H9 (cell line): ENCODE measurements around the gene PRTN3. TPM values are rescaled to one million over a fixed set of nuclear protein-coding genes. Genes with fewer than 3 reads are reported as not detected.

Experiments
- DNase-seq: peaks from one replicate; pipeline ENCODE4 v3.0.0-alpha.2; 2017
- H2AFZ ChIP-seq: one replicate; pipeline ENCODE4 v1.6.1; 2013; ENCODE audit warnings: mild to moderate bottlenecking, low read length, control low read depth, moderate library complexity
- H2AK5ac ChIP-seq: 2 replicates; pipeline ENCODE4 v1.6.1; 2013; ENCODE audit warnings: low read length, control low read depth, mixed read lengths; ENCODE audit not compliant: insufficient read length
- H2BK120ac ChIP-seq: one replicate; pipeline ENCODE4 v1.6.1; 2013; ENCODE audit warnings: low read depth, mild to moderate bottlenecking, low read length, control low read depth, inconsistent platforms; ENCODE audit not compliant: poor library complexity, severe bottlenecking
- H2BK12ac ChIP-seq: 2 replicates; pipeline ENCODE4 v1.6.1; 2013; ENCODE audit warnings: low read length, control low read depth, mixed read lengths, low read depth; ENCODE audit not compliant: insufficient read length
- H2BK15ac ChIP-seq: 2 replicates; pipeline ENCODE4 v1.6.1; 2013; ENCODE audit warnings: low read depth, low read length, control low read depth
- H2BK20ac ChIP-seq: one replicate; pipeline ENCODE4 v1.6.1; 2013; ENCODE audit warnings: low read depth, mild to moderate bottlenecking, low read length, control low read depth, inconsistent platforms; ENCODE audit not compliant: poor library complexity, severe bottlenecking
- H2BK5ac ChIP-seq: 2 replicates; pipeline ENCODE4 v1.6.1; 2013; ENCODE audit warnings: low read length, control low read depth, mixed read lengths; ENCODE audit not compliant: insufficient read length
- H3K14ac ChIP-seq: 2 replicates; pipeline ENCODE4 v1.6.1; 2013; ENCODE audit warnings: low read length, control low read depth; ENCODE audit not compliant: insufficient read depth
- H3K18ac ChIP-seq: 2 replicates; pipeline ENCODE4 v1.6.1; 2013; ENCODE audit warnings: low read depth, mild to moderate bottlenecking, mixed read lengths, low read length, control low read depth; ENCODE audit not compliant: insufficient read length
- H3K23ac ChIP-seq: 2 replicates; pipeline ENCODE4 v1.6.1; 2013; ENCODE audit warnings: low read length, control low read depth, mixed read lengths, low read depth; ENCODE audit not compliant: insufficient read length
- H3K23me2 ChIP-seq: 2 replicates; pipeline ENCODE4 v1.6.1; 2013; ENCODE audit warnings: low read depth, mild to moderate bottlenecking, mixed read lengths, low read length, control low read depth; ENCODE audit not compliant: insufficient read length, poor library complexity, severe bottlenecking
- H3K27ac ChIP-seq: 2 replicates; pipeline ENCODE4 v1.5.1; 2013; ENCODE audit warnings: low read length, control low read depth, mixed read lengths, low read depth; ENCODE audit not compliant: insufficient read length
- H3K27me3 ChIP-seq: 2 replicates; pipeline ENCODE4 v1.6.1; 2013; ENCODE audit warnings: low read length, control low read depth, inconsistent platforms; ENCODE audit not compliant: insufficient read depth
- H3K4ac ChIP-seq: 2 replicates; pipeline ENCODE4 v1.6.1; 2013; ENCODE audit warnings: low read depth, mild to moderate bottlenecking, control low read depth, inconsistent platforms, low read length, moderate library complexity
- H3K4me1 ChIP-seq: 2 replicates; pipeline ENCODE4 v1.6.1; 2013; ENCODE audit warnings: low read length, control low read depth, inconsistent platforms; ENCODE audit not compliant: insufficient read depth
- H3K4me2 ChIP-seq: 2 replicates; pipeline ENCODE4 v1.6.1; 2013; ENCODE audit warnings: low read length, control low read depth, mixed read lengths; ENCODE audit not compliant: insufficient read length, insufficient read depth
- H3K56ac ChIP-seq: 2 replicates; pipeline ENCODE4 v1.6.1; 2013; ENCODE audit warnings: low read depth, mild to moderate bottlenecking, mixed read lengths, low read length, control low read depth; ENCODE audit not compliant: insufficient read length
- H3K79me1 ChIP-seq: 2 replicates; pipeline ENCODE4 v1.6.1; 2013; ENCODE audit warnings: low read depth, mild to moderate bottlenecking, moderate library complexity, low read length, control low read depth, inconsistent platforms; ENCODE audit not compliant: insufficient read depth, poor library complexity, severe bottlenecking
- H3K79me2 ChIP-seq: 2 replicates; pipeline ENCODE4 v1.6.1; 2013; ENCODE audit warnings: low read length, control low read depth, inconsistent platforms; ENCODE audit not compliant: insufficient read depth
- H3K9ac ChIP-seq: 2 replicates; pipeline ENCODE4 v1.6.1; 2013; ENCODE audit warnings: low read length, control low read depth, mixed read lengths; ENCODE audit not compliant: insufficient read length; ENCODE audit errors: extremely low read depth
- H3K9me3 ChIP-seq: one replicate; pipeline ENCODE4 v1.6.1; 2013; ENCODE audit warnings: low read depth, low read length, inconsistent platforms; ENCODE audit not compliant: control insufficient read depth
- H3T11ph ChIP-seq: one replicate; pipeline ENCODE4 v1.6.1; 2013; ENCODE audit warnings: mild to moderate bottlenecking, low read length, control low read depth, inconsistent platforms
- H4K20me1 ChIP-seq: one replicate; pipeline ENCODE4 v1.6.1; 2013; ENCODE audit not compliant: control insufficient read depth, insufficient read length, insufficient read depth
- H4K5ac ChIP-seq: 2 replicates; pipeline ENCODE4 v1.6.1; 2013; ENCODE audit warnings: low read depth, mild to moderate bottlenecking, mixed read lengths, low read length, control low read depth; ENCODE audit not compliant: insufficient read length
- H4K8ac ChIP-seq: replicated peaks from 2 replicates; pipeline ENCODE4 v1.6.1; 2013; ENCODE audit warnings: low read length, control low read depth, mixed read lengths, low read depth; ENCODE audit not compliant: insufficient read length
- H4K91ac ChIP-seq: 2 replicates; pipeline ENCODE4 v1.6.1; 2013; ENCODE audit warnings: low read depth, mild to moderate bottlenecking, moderate library complexity, mixed read lengths, low read length, control low read depth; ENCODE audit not compliant: insufficient read length
- H3K27ac Mint-ChIP-seq, 3 experiments: 2 replicates in 2 of 3; 3 replicates in 1 of 3; pipeline ENCODE4 v1.8.0; 2020 to 2021; ENCODE audit warnings: mixed read lengths in 3 of 3, mild to moderate bottlenecking in 1 of 3, moderate library complexity in 1 of 3
- H3K27me3 Mint-ChIP-seq: 2 replicates; pipeline ENCODE4 v1.8.0; 2021; ENCODE audit warnings: low read depth, mild to moderate bottlenecking, moderate library complexity, mixed read lengths
- H3K36me3 Mint-ChIP-seq, 3 experiments: 2 replicates in 2 of 3; 3 replicates in 1 of 3; pipeline ENCODE4 v1.8.0; 2020 to 2021; ENCODE audit warnings: low read depth in 3 of 3, mixed read lengths in 3 of 3; ENCODE audit not compliant: insufficient read depth in 1 of 3
- H3K4me1 Mint-ChIP-seq, 2 experiments: 2 replicates each; pipeline ENCODE4 v1.8.0; 2020; ENCODE audit warnings: mixed read lengths in 2 of 2
- H3K4me3 Mint-ChIP-seq, 2 experiments: 2 replicates in 1 of 2; 3 replicates in 1 of 2; pipeline ENCODE4 v1.8.0; 2020 to 2021; ENCODE audit warnings: mild to moderate bottlenecking in 2 of 2, mixed read lengths in 2 of 2, moderate library complexity in 1 of 2
- H3K9me3 Mint-ChIP-seq, 2 experiments: 2 replicates in 1 of 2; 3 replicates in 1 of 2; pipeline ENCODE4 v1.8.0; 2020; ENCODE audit warnings: mild to moderate bottlenecking in 2 of 2, mixed read lengths in 2 of 2, moderate library complexity in 1 of 2
- CTCF ChIP-seq: fragments of 200-600 bp; sonication (generic); conservative IDR thresholded peaks from 3 replicates; pipeline ENCODE4 v1.8.0; 2021; ENCODE audit warnings: antibody characterized with exemption, mild to moderate bottlenecking
- WGBS: extraction: QIAGEN DNeasy Blood & Tissue Kit; methylation state at CpG from one replicate; pipeline ENCODE4 v1.1.7; 2013; ENCODE audit warnings: missing lambda C conversion rate, low lambda C conversion rate, mixed read lengths; ENCODE audit not compliant: insufficient read length; ENCODE audit errors: extremely low coverage; 5-methylcytosine and 5-hydroxymethylcytosine counted together
- total RNA-seq: library from RNA; stranded (reverse); gene quantifications from 2 replicates; pipeline ENCODE4 v1.2.1, GENCODE V29; 2021

PRTN3 gene
- total RNA-seq, 1 experiment from 2014 or later = 0.31 TPM

- no peak overlapping the region for H3K14ac ChIP-seq
- DNase-seq = no peak
- H2AK5ac ChIP-seq = no peak overlapping the region
- no peaks in the 10 kb centered on the region for H3K79me2 ChIP-seq
- H4K91ac ChIP-seq = no peak overlapping the region
- H2BK12ac ChIP-seq = no peak overlapping the region
- H3K79me1 ChIP-seq = no peaks in the 10 kb centered on the region
- no peak for TF ChIP-seq CTCF
- H3K56ac ChIP-seq = no peak overlapping the region
- no peaks in the 10 kb centered on the region for H4K20me1 ChIP-seq
- H3K4me3 Mint-ChIP-seq = no peak overlapping the region
- H2BK15ac ChIP-seq = no peak overlapping the region
- H2BK20ac ChIP-seq = no peak overlapping the region
- H3K9ac ChIP-seq = no peak overlapping the region
- no peak overlapping the region for H3K18ac ChIP-seq
- H3K27ac ChIP-seq = no peak overlapping the region
- H4K5ac ChIP-seq = no peak overlapping the region
- no peaks in the 10 kb centered on the region for H3K23me2 ChIP-seq
- H3K27ac Mint-ChIP-seq = no peak overlapping the region
- H3K4me1 ChIP-seq = no peaks in the 10 kb centered on the region
- no peak overlapping the region for H2BK120ac ChIP-seq
- H3K4me2 ChIP-seq = no peak overlapping the region
- no peaks in the 10 kb centered on the region for H3K4me1 Mint-ChIP-seq
- H3K9me3 ChIP-seq = no peaks in the 10 kb centered on the region
- no peak overlapping the region for H4K8ac ChIP-seq
- H2BK5ac ChIP-seq = no peak overlapping the region
- H3K27me3 ChIP-seq = peaks cover 3% of the 10 kb centered on the region; the same call in 1 of the 2 replicates
- H3K36me3 Mint-ChIP-seq = no peaks in the 10 kb centered on the region
- peaks cover 34% of the 10 kb centered on the region for H3K27me3 Mint-ChIP-seq
- H3K23ac ChIP-seq = no peak overlapping the region
- no peak overlapping the region for H3T11ph ChIP-seq
- peaks cover 0 to 2% of the 10 kb centered on the region in 2 experiments; a peak in 1 of 5 replicates for H3K9me3 Mint-ChIP-seq
- WGBS = no CpG with 5 or more reads among the region's 40 CpGs
- no peak overlapping the region for H2AFZ ChIP-seq
- no peak overlapping the region for H3K4ac ChIP-seq
These were observed 14.8 kb downstream of the PRTN3 start for GRCh38 chr19:855566-856120.
